ENCODE measurements around the gene P4HA2. TPM values are rescaled to one million over a fixed set of nuclear protein-coding genes. Genes with fewer than 3 reads are reported as not detected.
A peak's percentile ranks its signal among the peaks of the same experiment; 100 is the strongest.

P4HA2 gene
- total RNA-seq, 2 experiments from 2014 or later, result 0.32 to 7.2 TPM

DNA sequence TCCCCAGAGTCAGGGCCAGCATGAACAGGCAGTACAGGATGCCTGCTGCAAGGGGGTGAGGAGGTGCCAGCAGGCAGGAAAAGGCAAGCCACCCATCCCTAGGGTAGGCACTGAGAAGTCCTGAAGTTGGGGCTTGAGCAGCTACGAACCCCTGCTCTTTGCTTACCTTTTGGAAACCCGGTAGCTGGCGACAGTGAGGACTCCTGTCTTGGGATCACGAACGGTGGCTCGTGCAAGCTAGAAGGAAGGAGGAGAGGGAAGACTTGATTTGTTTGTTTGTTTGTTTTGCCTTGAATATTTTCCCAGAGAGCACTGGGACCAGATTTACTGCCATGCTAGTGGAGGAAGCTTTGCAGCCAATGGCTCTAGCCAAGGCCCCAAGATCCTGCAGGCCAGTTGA lies 23.7 kb downstream of the P4HA2 start:
- intact Hi-C loops (cut with micrococcal nuclease; ENCODE audit: unreplicated experiment), result loop anchor here (10.0 kb wide), 1 partner anchor 291 kb away; the partner anchor contains the start of gene IRF1
- Histone ChIP-seq H3K4me1 (ENCODE audit: insufficient read depth, low read length, poor library complexity, severe bottlenecking) (peaks cover 96% of the 10 kb centered on the region), H3K4me3 (ENCODE audit: low read depth, low read length, poor library complexity, severe bottlenecking) (no peak overlapping the region), H3K79me2 (ENCODE audit: insufficient read depth, low read depth, low read length) (no peaks in the 10 kb centered on the region), H3K27ac (ENCODE audit: low read depth, low read length, poor library complexity, severe bottlenecking) (peak overlapping the region; percentile 91), H3K36me3 (ENCODE audit: insufficient read depth, low read length) (no peaks in the 10 kb centered on the region), H2AFZ (ENCODE audit: low read length) (peak overlapping the region; percentile 6; the same call in 1 of the 2 replicates), H3K4me2 (ENCODE audit: low read length) (peak overlapping the region; percentile 64), H4K20me1 (ENCODE audit: insufficient read depth, low read length) (no peaks in the 10 kb centered on the region), H3K9me2 (ENCODE audit: insufficient read depth, low read length) (no peaks in the 10 kb centered on the region), H3K9me3 (ENCODE audit: low read length) (no peaks in the 10 kb centered on the region)
- BruUV-seq (replicated peaks), result no TSS peak
- POLR2A ChIA-PET, result interaction anchor here (1.0 to 3.0 kb wide), 4 partner anchors 8 to 15 kb away, joined by 3 to 12 read pairs (median 5); no protein-coding TSS in a partner anchor
- CTCF ChIA-PET (ENCODE audit: unreplicated experiment), result interaction anchor here (1.0 to 1.1 kb wide), 2 partner anchors 9 to 34 kb away, joined by 3 to 4 read pairs; no protein-coding TSS in a partner anchor
- DNase-seq (ENCODE audit: low spot score), result no peak
- TF ChIP-seq, protein P1, sequence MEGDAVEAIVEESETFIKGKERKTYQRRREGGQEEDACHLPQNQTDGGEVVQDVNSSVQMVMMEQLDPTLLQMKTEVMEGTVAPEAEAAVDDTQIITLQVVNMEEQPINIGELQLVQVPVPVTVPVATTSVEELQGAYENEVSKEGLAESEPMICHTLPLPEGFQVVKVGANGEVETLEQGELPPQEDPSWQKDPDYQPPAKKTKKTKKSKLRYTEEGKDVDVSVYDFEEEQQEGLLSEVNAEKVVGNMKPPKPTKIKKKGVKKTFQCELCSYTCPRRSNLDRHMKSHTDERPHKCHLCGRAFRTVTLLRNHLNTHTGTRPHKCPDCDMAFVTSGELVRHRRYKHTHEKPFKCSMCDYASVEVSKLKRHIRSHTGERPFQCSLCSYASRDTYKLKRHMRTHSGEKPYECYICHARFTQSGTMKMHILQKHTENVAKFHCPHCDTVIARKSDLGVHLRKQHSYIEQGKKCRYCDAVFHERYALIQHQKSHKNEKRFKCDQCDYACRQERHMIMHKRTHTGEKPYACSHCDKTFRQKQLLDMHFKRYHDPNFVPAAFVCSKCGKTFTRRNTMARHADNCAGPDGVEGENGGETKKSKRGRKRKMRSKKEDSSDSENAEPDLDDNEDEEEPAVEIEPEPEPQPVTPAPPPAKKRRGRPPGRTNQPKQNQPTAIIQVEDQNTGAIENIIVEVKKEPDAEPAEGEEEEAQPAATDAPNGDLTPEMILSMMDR (conservative IDR thresholded peaks at IDR 0.05; ENCODE audit: low read length), result no peak
- no peak for TF ChIP-seq EZH2phosphoT487 (IDR thresholded peaks at IDR 0.05; ENCODE audit: borderline replicate concordance, low read depth, low read length)

DNA sequence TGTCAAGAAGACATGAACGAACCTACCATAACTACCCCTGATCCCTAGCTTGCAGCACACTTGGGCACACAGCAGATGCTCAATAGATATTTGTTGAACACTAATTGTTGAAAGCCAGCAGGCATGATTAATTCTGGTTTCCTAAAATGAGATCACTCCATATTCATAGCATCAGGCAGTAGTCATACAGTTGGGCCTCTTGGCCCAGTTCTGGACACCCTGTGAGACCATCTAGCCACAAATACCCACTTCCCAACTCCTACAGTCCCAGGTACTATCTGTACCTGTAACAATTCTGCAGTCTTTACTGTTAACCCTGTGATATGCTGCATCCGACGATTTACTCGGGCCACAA lies 24.2 kb downstream of the P4HA2 start:
- POLR2A ChIA-PET, result interaction anchor here (0.6 to 2.8 kb wide), 5 partner anchors 9 to 933 kb away, joined by 3 to 10 read pairs (median 4); no protein-coding TSS in a partner anchor
- no peaks in the 10 kb centered on the region for H3K9me2 ChIP-seq (ENCODE audit: insufficient read depth, low read length)
- H4K20me1 ChIP-seq (ENCODE audit: insufficient read depth, low read length), result no peaks in the 10 kb centered on the region
- peaks cover 93% of the 10 kb centered on the region for H3K4me1 ChIP-seq (ENCODE audit: insufficient read depth, low read length, poor library complexity, severe bottlenecking)
- no peaks in the 10 kb centered on the region for H3K9me3 ChIP-seq (ENCODE audit: low read length)
- peak overlapping the region; percentile 91 for H3K27ac ChIP-seq (ENCODE audit: low read depth, low read length, poor library complexity, severe bottlenecking)
- H3K4me3 ChIP-seq (ENCODE audit: low read depth, low read length, poor library complexity, severe bottlenecking), result no peak overlapping the region
- H3K4me2 ChIP-seq (ENCODE audit: low read length), result peak overlapping the region; percentile 51
- TF ChIP-seq EZH2phosphoT487 (IDR thresholded peaks at IDR 0.05; ENCODE audit: borderline replicate concordance, low read depth, low read length), result no peak
- TF ChIP-seq, protein P1 (conservative IDR thresholded peaks at IDR 0.05; ENCODE audit: low read length), result no peak
- no peak for DNase-seq (ENCODE audit: low spot score)
- no TSS peak for BruUV-seq (replicated peaks)
- intact Hi-C loops (cut with micrococcal nuclease; ENCODE audit: unreplicated experiment), result loop anchor here (10.0 kb wide), 1 partner anchor 291 kb away; the partner anchor contains the start of gene IRF1
- H3K79me2 ChIP-seq (ENCODE audit: insufficient read depth, low read depth, low read length), result no peaks in the 10 kb centered on the region
- CTCF ChIA-PET (ENCODE audit: unreplicated experiment), result interaction anchor here (1.0 to 1.1 kb wide), 2 partner anchors 9 to 35 kb away, joined by 3 to 4 read pairs; no protein-coding TSS in a partner anchor
- H3K36me3 ChIP-seq (ENCODE audit: insufficient read depth, low read length), result no peaks in the 10 kb centered on the region
- peak overlapping the region; percentile 6; the same call in 1 of the 2 replicates for H2AFZ ChIP-seq (ENCODE audit: low read length)
